Gastroesophageal sphincter (tissue), 3 donors: ENCODE measurements around the gene CLTC.

Experiments
- CTCF ChIP-seq, 4 experiments: fragments of 200-600 bp in 2 of 4; fragments of 450-650 bp in 2 of 4; sonication (generic) in 1 of 4; IDR thresholded peaks; one replicate each; pipeline ENCODE4 v1.5.1; 2017 to 2019; ENCODE audit warnings: antibody characterized with exemption in 4 of 4, mild to moderate bottlenecking in 2 of 4, moderate library complexity in 2 of 4
- EP300 ChIP-seq: sonication (generic); formaldehyde crosslinking; IDR thresholded peaks from one replicate; pipeline ENCODE4 v1.6.1; 2017; ENCODE audit warnings: antibody characterized with exemption, mild to moderate bottlenecking

GRCh38 chr17:59627274-59627673, 7.6 kb downstream of the CLTC start:
- no peak for TF ChIP-seq CTCF (IDR thresholded peaks at IDR 0.05)
- no peak for TF ChIP-seq EP300
